Measurements from ENCODE around the gene AGXT. TPM values are rescaled to one million over a fixed set of nuclear protein-coding genes. Genes with fewer than 3 reads are reported as not detected.

The AGXT gene
- total and polyA plus RNA-seq, 2 of the 8 experiments (the other 6 are each of a cell fraction or from before 2014, with no cell fraction given) = 0.03 TPM; not detected in 1

DNA sequence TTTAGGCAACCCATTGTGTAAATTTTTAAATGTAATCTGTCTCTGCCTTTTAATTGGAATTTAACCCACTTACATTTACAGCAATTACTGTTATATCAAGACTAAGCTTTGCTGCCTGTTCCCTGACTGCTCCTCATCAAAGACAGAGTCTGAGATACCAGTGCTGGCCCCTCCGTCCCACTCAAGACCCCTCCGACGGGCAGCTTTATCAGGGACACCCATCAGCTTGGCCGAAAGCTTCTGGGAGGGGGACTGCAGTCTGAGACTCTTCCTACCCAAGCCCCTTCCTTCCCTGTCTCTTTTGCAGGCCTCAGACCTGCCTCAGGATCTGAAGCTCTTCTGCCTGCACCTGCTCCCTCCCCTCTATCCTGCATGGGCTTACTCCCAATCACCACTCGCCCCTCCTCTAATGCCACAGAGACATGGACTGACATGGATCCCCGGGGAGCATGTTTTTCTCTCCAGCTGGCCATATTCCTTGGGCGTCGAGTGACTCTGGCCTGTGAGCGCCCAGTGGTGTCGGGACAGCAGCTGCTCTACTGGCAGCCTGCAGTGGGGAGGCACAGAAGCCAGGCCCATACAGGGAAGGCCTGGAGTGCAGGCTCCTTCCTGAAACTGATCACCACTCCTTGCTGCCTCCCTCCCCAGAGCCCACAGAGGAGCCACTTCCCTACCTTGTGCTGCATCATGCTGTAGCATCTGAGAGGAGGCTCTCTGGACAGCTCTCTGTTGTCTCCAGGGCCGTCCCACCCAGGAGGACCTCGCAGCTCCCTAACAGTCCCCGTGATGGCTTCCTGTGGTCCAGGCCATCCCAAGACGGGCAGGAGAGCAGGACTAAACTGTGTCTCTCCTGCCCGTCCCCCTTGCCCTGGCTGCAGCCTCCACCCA lies 44.9 kb upstream of the AGXT start (continued):
- TF ChIP-seq, protein P1, sequence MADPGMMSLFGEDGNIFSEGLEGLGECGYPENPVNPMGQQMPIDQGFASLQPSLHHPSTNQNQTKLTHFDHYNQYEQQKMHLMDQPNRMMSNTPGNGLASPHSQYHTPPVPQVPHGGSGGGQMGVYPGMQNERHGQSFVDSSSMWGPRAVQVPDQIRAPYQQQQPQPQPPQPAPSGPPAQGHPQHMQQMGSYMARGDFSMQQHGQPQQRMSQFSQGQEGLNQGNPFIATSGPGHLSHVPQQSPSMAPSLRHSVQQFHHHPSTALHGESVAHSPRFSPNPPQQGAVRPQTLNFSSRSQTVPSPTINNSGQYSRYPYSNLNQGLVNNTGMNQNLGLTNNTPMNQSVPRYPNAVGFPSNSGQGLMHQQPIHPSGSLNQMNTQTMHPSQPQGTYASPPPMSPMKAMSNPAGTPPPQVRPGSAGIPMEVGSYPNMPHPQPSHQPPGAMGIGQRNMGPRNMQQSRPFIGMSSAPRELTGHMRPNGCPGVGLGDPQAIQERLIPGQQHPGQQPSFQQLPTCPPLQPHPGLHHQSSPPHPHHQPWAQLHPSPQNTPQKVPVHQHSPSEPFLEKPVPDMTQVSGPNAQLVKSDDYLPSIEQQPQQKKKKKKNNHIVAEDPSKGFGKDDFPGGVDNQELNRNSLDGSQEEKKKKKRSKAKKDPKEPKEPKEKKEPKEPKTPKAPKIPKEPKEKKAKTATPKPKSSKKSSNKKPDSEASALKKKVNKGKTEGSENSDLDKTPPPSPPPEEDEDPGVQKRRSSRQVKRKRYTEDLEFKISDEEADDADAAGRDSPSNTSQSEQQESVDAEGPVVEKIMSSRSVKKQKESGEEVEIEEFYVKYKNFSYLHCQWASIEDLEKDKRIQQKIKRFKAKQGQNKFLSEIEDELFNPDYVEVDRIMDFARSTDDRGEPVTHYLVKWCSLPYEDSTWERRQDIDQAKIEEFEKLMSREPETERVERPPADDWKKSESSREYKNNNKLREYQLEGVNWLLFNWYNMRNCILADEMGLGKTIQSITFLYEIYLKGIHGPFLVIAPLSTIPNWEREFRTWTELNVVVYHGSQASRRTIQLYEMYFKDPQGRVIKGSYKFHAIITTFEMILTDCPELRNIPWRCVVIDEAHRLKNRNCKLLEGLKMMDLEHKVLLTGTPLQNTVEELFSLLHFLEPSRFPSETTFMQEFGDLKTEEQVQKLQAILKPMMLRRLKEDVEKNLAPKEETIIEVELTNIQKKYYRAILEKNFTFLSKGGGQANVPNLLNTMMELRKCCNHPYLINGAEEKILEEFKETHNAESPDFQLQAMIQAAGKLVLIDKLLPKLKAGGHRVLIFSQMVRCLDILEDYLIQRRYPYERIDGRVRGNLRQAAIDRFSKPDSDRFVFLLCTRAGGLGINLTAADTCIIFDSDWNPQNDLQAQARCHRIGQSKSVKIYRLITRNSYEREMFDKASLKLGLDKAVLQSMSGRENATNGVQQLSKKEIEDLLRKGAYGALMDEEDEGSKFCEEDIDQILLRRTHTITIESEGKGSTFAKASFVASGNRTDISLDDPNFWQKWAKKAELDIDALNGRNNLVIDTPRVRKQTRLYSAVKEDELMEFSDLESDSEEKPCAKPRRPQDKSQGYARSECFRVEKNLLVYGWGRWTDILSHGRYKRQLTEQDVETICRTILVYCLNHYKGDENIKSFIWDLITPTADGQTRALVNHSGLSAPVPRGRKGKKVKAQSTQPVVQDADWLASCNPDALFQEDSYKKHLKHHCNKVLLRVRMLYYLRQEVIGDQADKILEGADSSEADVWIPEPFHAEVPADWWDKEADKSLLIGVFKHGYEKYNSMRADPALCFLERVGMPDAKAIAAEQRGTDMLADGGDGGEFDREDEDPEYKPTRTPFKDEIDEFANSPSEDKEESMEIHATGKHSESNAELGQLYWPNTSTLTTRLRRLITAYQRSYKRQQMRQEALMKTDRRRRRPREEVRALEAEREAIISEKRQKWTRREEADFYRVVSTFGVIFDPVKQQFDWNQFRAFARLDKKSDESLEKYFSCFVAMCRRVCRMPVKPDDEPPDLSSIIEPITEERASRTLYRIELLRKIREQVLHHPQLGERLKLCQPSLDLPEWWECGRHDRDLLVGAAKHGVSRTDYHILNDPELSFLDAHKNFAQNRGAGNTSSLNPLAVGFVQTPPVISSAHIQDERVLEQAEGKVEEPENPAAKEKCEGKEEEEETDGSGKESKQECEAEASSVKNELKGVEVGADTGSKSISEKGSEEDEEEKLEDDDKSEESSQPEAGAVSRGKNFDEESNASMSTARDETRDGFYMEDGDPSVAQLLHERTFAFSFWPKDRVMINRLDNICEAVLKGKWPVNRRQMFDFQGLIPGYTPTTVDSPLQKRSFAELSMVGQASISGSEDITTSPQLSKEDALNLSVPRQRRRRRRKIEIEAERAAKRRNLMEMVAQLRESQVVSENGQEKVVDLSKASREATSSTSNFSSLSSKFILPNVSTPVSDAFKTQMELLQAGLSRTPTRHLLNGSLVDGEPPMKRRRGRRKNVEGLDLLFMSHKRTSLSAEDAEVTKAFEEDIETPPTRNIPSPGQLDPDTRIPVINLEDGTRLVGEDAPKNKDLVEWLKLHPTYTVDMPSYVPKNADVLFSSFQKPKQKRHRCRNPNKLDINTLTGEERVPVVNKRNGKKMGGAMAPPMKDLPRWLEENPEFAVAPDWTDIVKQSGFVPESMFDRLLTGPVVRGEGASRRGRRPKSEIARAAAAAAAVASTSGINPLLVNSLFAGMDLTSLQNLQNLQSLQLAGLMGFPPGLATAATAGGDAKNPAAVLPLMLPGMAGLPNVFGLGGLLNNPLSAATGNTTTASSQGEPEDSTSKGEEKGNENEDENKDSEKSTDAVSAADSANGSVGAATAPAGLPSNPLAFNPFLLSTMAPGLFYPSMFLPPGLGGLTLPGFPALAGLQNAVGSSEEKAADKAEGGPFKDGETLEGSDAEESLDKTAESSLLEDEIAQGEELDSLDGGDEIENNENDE (IDR thresholded peaks at IDR 0.05; ENCODE audit: insufficient replicate concordance, low read length) = no peak
- no peak for TF ChIP-seq EZH2 (IDR thresholded peaks at IDR 0.05; ENCODE audit: low read depth, low read length, severe bottlenecking)
- TF ChIP-seq SIN3A (conservative IDR thresholded peaks at IDR 0.05 in 1 of 2, IDR thresholded peaks at IDR 0.05 in 1 of 2; ENCODE audit: low read depth in 1 of 2, low read length in 2 of 2) = no peak
- TF ChIP-seq SP1 (IDR thresholded peaks at IDR 0.05; ENCODE audit: low read depth, low read length) = no peak
- TF ChIP-seq, protein P2, sequence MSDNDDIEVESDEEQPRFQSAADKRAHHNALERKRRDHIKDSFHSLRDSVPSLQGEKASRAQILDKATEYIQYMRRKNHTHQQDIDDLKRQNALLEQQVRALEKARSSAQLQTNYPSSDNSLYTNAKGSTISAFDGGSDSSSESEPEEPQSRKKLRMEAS (IDR thresholded peaks at IDR 0.05) = no peak
- TF ChIP-seq, protein P3, sequence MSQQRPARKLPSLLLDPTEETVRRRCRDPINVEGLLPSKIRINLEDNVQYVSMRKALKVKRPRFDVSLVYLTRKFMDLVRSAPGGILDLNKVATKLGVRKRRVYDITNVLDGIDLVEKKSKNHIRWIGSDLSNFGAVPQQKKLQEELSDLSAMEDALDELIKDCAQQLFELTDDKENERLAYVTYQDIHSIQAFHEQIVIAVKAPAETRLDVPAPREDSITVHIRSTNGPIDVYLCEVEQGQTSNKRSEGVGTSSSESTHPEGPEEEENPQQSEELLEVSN (IDR thresholded peaks at IDR 0.05) = no peak
- no peak for TF ChIP-seq SP4 (IDR thresholded peaks at IDR 0.05; ENCODE audit: low read length)
- no peak for TF ChIP-seq KDM5A (IDR thresholded peaks at IDR 0.05; ENCODE audit: low read length)

Data from H1 (cell line).